Activated T-cell treated with anti-CD3 and anti-CD28 coated beads for 24 hours (primary cell): ENCODE results near the gene RASD1.

ENCODE experiments used
- DNase-seq: peaks from one replicate; pipeline ENCODE4 v3.0.0-alpha.2; 2020; ENCODE audit warnings: low read depth

RASD1 gene

GRCh38 chr17:17496189-17497064, at the start of gene RASD1:
RASD1 (minus strand) TSS chr17:17496395; CDS start chr17:17496181, 214 bp downstream.
- DNase-seq, result peak; percentile 76

- DNase-seq, result no peak
Measured at GRCh38 chr17:17545984-17546383, 49.8 kb upstream of the RASD1 start.

- DNase-seq, result no peak
Measured at GRCh38 chr17:17545031-17545820, 49.0 kb upstream of the RASD1 start.

- no peak for DNase-seq
Measured at GRCh38 chr17:17542906-17543635, 46.9 kb upstream of the RASD1 start.

GRCh38 chr17:17541640-17542001, 45.4 kb upstream of the RASD1 start:
- DNase-seq, result no peak

- DNase-seq, result no peak
Measured at GRCh38 chr17:17540935-17541639, 44.9 kb upstream of the RASD1 start.

- no peak for DNase-seq
Measured at GRCh38 chr17:17540278-17540906, 44.2 kb upstream of the RASD1 start.

- DNase-seq, result no peak
Measured at GRCh38 chr17:17539591-17539990, 43.4 kb upstream of the RASD1 start.

GRCh38 chr17:17538417-17539391, 42.5 kb upstream of the RASD1 start:
- DNase-seq, result no peak

GRCh38 chr17:17537311-17538099, 41.3 kb upstream of the RASD1 start:
- DNase-seq, result no peak

GRCh38 chr17:17536702-17537101, 40.5 kb upstream of the RASD1 start:
- DNase-seq, result no peak

GRCh38 chr17:17535957-17536356, 39.8 kb upstream of the RASD1 start:
- no peak for DNase-seq

- no peak for DNase-seq
Measured at GRCh38 chr17:17533901-17534441, 37.8 kb upstream of the RASD1 start.

GRCh38 chr17:17532991-17533390, 36.8 kb upstream of the RASD1 start:
- no peak for DNase-seq

GRCh38 chr17:17531156-17531555, 35.0 kb upstream of the RASD1 start:
- no peak for DNase-seq

- DNase-seq, result no peak
Measured at GRCh38 chr17:17528696-17529652, 32.8 kb upstream of the RASD1 start.

GRCh38 chr17:17527956-17528500, 31.8 kb upstream of the RASD1 start:
- no peak for DNase-seq

GRCh38 chr17:17527534-17527933, 31.3 kb upstream of the RASD1 start:
- DNase-seq, result no peak
